LNCAP (cell line): ENCODE measurements around the gene DEAF1.

ENCODE experiments used
- CTCF ChIP-seq: fragments of 450-650 bp; IDR thresholded peaks from 2 replicates; pipeline ENCODE4 v1.5.1; 2017; ENCODE audit warnings: mild to moderate bottlenecking

The DEAF1 gene

GRCh38 chr11:705646-706438 lies 10.8 kb upstream of the DEAF1 start, which contains the start of gene EPS8L2:
Gene EPS8L2 (plus strand): TSS chr11:706231. CDS start chr11:709408, 3,177 bp downstream.
- no peak for TF ChIP-seq CTCF

- no peak for TF ChIP-seq CTCF
These were observed 10.0 kb upstream of the DEAF1 start for GRCh38 chr11:704781-705645.

GRCh38 chr11:704228-704674 lies 9.2 kb upstream of the DEAF1 start:
- no peak for TF ChIP-seq CTCF

- TF ChIP-seq CTCF = no peak
These were observed 8.5 kb upstream of the DEAF1 start for GRCh38 chr11:703506-703905.

GRCh38 chr11:702462-703461 lies 7.7 kb upstream of the DEAF1 start:
- TF ChIP-seq CTCF = no peak

- no peak for TF ChIP-seq CTCF
These were observed 6.9 kb upstream of the DEAF1 start for GRCh38 chr11:701741-702461.
